ENCODE data around the gene NKD1.

The NKD1 gene

DNA sequence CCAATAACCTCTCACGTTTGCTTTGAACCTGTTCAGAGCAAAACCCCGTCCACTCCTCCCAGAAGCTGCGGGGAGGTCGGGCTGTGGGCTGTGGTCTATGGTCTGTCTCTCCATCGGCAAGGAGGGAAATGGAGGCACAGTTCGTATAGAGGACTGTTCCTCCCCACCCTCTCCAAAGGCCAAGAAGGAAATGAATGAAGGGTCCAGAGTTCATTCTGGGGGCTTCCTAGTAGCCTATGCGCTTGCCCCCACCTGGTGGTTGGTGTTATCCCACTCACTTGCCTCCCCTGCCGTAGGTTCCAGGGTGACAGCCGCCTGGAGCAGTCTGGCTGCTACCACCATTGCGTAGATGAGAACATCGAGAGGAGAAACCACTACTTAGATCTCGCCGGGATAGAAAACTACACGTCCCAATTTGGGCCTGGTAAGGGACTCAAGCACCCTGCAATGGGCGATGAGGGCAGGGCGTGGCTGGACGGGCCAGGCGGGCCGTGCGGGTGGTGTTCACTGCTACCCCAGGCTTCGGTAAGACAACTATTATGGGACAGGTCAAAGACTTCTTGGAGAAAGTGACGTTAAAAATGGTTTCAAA is 83.9 kb downstream of the NKD1 start:
- no peak for DNase-seq

DNA sequence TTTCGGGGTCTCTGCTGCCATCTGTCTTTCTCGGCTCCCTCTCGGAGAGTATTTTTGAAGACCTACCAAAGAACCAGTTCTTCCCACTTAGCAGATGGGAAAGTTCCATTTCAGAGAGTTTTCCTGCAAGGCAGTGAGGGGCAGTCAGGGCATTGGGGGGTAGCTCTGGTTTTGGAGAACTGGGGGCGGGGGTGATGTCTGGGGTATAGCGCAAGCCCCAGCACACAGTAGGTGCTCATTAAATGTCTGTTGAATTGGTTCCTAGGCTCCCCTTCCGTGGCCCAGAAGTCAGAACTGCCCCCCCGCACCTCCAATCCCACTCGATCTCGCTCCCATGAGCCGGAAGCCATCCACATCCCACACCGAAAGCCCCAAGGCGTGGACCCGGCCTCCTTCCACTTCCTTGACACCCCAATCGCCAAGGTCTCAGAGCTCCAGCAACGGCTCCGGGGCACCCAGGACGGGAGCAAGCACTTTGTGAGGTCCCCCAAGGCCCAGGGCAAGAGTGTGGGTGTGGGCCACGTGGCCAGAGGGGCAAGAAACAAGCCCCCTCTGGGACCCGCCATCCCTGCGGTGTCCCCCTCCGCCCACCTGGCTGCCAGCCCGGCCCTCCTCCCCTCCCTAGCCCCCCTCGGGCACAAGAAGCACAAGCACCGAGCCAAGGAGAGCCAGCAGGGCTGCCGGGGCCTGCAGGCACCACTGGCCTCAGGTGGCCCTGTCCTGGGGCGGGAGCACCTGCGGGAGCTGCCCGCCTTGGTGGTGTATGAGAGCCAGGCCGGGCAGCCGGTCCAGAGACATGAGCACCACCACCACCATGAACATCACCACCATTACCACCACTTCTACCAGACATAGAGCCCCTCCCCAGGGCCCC is 85.0 kb downstream of the NKD1 start:
- DNase-seq, result no peak

DNA sequence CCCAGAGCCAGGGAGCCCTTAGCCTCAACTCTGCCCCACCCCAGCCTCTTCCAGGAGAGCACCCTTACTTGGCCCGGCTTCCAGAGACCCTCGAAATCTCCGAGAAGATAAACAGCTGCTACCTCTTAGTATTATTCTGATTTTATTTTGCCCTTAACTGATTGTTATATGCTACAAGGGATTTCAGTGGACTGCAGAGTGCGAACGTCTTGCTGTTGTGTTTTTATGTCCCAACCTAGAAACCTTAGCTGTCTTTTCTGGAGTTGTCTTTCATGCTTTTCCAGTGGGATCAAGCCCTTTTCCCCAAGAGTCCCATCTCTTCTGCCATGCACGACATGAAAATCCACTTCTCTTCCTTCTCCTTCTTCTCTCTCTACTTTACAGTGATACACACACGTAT is 85.9 kb downstream of the NKD1 start:
- no peak for DNase-seq

DNA sequence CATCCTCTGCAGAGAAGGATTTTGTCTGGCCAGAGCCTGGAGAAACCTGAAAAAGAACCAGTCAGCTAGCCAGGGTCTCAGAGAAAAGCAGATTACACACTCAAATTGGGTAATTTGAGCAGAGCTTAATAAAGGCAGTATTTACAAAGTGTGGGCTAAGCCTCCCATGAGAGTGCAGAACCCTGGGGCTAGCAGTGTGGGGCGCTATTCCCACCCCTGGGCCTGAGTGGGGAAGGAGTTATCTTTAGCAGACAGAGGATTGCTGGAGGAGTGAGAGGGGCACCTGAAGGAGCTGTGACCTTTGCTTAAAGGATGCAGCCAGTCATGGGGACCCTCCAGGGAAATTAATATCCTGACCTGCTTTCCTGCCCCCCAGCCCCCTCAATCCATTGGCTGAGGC is 86.8 kb downstream of the NKD1 start:
- no peak for DNase-seq

DNA sequence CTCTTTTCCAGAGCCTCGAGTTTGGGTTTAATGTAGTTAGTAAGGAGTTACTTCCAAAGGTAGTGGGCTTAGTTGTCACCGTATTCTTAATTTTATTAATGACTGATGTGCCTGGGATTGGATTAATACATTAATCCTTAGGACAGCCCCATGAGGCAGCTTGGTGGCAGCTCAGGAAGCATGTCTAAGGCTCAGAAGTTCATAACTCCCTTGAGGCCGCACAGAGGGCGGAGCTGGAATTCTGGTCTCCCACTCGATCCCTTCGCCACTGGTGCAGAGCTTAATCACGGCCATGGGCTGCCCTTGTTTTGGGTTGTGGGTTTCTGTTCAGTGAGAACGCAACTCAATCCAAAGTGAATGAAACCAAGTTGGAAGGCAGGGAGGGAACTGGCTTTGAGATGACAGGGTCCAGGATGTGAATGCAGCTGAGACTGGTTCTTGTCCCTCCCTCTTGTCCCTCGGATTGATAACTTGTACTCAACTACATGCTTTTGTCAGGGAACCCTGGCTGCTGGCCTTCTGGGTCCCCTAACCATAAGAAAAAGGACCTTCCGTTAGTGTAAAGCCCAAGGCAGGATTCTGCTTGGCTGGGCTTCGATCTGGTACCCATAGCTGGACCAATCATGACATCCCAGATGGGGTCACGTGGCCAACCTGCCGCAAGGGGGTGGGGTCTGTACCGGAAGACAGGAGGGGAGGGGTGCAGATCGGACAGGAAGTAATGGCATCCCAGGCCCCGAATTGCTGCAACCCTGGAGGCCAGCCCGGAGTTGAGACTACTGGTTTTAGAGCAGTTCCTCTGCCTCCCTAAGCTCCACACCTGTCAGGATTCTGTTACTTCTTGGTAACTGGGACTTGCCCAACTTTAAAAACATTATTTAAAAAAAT is 87.6 kb downstream of the NKD1 start:
- no peak for DNase-seq

DNA sequence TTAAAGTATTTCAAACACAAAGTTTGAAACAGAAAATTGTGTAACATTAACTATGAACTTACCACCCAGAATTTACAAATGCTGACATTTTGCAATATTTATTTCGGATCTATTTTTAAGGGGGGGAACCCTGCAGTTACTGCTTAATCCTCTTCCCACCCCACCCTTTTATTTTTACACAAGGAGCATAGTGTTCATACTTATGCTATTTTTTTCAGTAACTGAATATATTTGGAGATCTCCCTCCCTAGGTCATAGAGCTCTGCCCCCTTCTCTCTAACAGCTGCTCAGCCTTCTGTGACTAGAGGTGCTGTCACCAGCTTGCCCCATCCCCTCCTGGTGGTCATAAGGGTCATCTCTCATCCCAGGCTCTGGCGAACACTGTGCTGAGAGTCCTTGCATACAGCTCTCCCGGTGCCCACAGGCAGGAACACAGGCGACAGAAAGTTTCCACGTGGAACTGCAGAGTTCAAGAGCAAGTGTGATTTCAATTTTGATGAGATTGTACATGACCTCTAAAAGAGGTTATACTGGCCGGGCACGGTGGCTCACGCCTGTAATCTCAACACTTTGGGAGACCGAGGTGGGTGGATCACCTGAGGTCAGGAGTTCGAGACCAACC is 88.7 kb downstream of the NKD1 start:
- no peak for DNase-seq

DNA sequence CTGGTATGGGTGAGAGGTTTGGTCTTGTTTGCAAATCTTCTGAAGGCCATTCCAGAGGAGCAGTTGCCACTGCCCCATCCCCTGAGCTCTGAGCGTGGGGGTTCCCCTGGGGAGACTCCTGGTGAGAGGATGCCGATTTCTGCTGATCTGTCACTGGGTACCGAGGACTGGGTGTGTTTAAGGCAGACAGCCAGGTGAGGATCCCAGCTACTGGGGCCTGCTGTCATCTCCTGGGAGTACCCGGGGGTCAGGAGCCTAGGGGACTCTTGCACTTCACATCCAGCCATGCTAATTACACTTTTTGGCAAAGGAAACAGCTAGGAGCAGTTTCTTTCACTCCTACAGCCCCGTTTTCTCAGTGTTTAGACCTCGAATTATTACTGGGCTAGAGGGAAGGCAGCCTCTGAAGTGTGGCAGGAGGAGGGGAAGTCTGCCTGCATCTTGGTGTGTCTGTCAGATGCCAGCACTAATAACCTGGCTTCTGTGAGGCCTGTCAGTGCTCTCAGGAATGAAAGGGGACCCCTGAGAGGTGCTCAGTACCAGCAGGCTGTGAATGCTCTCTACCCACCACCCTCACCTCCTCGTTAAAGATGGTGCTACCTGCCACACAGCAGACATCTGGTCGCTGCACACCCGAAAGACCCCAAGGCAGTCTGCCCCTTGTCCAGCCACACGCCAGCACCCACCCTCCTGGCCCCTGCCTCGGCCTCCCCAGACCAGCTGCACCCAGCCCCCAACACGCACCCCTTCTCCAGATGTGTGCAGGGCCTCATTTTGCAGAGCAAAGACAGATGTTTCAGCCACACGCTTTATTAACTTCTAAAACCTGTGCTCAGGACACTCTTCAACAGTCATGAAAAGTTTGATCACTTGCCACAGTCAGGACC is 89.8 kb downstream of the NKD1 start:
- DNase-seq, result no peak

DNA sequence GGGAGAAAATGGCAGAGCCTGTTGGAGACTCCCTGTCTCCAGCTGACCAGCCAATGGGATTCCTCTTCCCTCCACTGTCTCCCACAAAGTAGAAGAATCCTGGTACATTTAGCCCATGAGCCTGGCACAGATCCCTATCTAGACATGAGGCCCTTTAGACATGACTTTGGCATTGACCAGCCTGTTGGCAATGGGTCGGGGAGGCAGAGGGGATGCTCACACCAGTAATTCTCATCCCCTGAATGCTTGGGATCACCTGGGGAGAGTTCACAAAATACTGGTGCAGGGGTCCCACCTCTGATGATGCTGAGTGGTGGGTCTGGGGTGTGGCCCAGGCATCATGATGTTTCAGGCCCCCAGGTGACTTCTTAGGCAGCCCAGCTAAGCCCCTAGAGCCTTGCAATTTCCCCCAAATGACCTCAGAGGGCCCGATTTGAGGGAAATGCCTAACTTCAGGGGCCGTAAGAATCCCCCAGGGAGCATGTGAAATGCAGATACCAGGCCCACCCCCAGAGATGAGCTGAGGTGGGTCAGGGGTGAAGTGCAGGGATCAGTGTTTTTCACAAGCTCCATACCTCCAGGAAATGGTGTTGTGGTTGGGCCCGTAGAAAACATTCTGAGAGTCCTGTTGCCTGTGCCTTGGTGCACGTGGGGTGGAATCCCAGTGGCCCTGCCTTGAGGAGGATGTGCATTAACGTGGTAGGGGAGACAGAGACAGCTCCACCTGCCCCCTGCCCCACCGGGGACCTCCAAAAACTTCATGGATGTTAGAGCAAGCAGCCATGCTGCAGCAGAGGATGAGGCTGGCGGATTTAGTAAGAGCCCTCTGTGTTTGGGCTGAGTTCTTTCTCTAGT is 90.8 kb downstream of the NKD1 start:
- no peak for DNase-seq

DNA sequence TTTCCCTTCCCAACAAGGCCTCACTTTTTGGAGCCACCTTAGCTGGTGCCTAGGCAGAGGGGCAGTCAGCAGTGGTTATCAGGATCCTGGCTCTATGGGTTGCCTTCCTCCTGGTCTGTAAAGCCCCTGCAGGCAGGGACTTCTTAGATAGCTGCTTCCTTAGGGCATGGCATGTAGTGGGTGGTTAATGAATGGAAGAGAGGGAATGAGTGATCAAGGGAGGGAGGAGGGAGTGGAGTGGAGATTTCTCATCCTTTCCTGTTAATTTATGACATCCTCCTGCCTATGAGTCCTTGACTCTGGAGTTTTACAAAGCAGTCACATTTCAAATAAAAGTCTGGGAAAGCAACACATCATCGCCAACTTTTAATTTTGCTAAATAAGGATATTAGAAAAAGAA is 92.2 kb downstream of the NKD1 start:
- no peak for DNase-seq

DNA sequence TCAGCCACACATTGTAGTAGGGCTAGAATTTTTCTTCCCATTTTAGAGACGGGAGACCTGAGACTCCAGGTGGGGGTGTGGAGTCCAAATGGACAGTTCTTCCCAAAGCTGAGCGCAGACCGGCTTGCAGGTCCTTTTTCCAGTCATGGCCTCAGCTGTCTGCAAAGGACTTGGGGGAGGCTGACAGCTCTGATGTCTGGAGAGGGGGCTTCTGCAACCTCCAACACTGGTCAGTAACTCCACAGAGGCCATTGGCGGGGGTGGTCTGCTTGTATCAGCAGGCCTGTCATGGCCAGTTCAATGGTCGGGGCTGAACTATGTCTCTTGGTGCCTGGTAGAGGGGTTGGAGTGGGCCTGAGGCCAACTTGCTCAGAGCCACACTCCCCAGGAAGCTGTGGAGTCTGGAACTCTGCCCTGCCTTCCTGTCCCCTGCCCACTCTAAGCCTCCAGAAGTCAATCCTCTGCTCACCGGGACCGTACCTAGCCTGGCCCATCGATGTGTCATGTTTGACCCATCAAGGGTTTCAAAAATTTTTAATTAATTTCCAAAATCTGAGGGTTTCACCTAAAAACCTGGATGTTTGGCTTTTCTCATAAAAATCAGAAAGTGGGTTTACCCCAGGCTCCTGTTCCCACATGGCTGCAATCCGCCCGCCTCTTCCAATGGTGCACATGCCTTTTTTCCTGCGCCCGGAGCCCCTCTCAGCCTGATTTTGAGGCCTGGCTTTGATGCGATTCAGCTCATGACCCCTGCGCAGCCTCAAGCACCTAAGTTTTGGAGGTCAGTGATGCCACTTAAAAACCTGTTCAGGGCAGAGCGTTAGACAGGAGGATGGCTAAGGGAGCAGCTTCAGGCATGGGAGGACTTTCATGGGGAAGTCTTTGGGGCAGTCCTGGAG is 93.0 kb downstream of the NKD1 start:
- no peak for DNase-seq

DNA sequence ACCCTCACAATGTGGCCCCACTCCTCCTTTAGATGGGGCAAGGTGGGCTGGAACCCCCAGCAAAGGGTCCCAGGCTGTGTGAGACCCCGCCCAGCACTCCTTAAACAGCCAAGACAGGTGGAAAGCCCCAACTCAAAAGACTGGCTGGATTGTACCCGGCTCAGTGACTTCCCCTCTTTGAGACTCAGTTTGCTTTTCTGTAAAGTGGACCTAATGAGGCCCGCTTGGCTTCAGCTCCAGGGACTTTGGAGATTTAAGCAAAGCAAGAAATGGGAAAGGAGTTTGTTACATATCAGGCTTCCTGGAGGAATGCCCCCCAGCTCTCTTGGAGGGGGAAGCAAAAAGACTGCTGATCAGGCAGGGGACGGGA is 93.6 kb downstream of the NKD1 start:
- no peak for DNase-seq

DNA sequence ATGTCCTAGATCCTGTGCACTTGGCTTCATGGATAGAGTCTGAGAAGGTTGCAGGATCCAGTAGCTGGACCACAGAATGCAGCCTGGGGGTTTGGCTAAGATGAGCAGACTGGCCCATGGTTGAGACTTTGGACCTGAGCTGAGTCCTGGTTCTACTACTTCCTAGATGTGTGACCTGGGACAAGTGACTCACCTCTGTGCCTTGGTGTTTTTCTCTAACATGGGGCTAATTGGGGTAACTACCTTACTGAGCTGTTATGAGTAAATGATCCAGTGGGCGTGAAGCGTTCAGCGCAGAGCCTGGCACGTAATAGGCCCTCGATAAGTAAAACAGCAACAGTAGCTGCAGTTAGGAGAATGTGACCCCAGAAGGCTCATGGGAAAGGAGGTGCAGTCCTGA is 94.2 kb downstream of the NKD1 start:
- DNase-seq, result no peak

DNA sequence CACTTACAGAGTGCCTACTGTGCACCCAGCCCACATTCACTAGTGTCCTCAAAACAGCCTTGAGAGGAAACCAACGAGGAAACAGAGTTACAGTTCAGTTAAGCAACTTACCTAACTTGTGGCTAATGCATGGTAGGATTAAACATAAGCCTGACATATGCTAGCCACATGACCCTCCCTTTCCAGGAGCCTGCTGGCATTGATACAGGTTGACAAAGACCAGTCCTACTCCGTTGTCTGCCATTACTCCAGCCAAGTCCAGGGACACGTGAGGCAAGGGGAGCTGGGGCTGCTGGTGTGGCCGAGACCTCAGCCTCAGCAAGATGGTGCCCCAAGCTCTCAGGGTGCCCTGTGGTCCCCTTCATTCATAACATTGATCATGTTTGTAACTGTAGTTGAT is 95.0 kb downstream of the NKD1 start:
- no peak for DNase-seq

DNA sequence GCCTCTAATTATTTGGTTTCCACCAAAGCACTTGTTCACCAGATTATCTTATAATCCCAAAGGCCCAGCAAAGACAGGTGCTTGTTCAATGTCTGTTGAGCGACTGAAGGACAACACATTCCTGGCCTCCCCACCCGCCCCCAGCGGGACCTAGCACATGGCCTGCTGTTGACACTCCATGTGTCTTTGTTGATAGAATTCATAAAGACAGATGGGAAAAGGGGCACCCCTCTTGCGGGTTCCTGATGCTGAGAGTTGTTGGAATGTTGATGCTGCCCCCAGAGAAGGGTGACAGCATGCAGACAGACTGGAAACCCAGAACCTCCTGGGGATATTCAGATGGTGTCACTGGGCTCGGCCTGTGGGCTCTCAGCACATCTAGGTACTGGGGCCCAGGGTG is 96.0 kb downstream of the NKD1 start:
- DNase-seq, result no peak

DNA sequence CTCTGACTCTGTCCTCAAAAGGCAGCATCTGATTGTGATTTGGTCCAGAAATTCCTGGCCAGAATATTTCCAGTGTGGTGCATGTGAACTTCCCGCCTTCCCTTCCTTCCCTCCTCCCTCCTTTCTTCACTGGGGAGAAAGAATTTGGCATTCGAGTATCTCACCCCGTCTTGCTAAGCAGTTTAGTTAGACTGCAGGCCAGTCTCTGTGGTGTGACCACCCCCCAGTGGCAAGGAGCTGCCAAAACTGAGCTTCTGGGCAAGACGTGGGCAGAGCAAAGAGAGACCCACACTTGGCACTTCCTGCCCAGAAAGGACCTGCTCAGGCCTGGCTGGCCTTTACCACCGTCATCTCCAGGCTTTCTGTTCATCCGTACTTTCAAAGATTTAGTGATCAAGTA is 96.5 kb downstream of the NKD1 start:
- DNase-seq, result peak; percentile 8 to 17

DNA sequence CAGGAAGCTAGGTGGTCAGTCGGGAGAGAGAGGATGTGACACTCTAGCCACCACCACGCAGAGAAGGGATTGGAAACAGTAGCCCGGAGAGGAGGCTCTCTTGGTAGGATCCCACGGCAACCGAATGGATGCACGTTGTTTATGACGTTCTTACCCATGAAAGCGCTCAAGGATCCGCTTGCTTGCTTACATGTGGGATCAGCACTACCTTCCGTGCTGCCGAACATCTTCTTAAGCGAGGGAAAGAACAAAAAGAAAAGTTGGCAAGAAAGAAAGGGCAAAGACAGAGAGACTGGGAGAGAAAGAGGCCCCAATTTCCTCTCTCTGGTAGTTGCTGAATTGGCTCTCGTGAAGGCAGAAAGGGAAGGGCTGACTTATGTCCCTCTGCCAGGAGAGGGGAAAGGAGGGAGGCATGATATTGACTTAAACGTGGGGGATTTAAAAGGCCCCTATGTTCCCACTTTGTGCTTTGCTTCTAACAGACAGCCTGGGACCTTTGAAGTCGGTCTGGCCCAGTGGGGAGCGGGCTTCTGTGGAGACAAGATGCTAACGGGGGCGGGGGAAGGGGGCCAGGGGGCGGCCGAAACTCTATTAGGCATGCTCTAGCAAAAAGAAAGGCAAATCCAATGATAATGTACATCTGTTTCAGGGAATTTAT is 97.5 kb downstream of the NKD1 start:
- DNase-seq, result no peak

DNA sequence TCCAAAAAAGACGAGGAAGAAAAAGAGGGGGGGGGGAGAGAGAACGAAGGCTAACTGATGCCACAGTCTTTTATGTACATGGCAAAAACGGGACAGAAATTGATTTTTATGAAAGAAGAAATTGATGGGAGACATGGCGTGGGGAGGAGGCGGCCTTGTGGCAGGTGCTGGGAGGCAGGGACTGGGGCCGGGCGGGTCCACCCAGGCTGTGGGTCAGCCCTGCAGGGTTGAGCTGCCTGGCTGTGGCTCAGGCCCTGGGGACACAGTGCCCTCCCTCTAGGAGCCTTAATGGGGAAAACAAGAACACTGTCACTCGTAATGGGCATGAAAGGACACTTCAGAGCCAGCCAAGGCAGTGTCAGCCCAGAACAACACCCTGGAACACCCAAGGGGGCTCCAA is 98.1 kb downstream of the NKD1 start:
- DNase-seq, result no peak

DNA sequence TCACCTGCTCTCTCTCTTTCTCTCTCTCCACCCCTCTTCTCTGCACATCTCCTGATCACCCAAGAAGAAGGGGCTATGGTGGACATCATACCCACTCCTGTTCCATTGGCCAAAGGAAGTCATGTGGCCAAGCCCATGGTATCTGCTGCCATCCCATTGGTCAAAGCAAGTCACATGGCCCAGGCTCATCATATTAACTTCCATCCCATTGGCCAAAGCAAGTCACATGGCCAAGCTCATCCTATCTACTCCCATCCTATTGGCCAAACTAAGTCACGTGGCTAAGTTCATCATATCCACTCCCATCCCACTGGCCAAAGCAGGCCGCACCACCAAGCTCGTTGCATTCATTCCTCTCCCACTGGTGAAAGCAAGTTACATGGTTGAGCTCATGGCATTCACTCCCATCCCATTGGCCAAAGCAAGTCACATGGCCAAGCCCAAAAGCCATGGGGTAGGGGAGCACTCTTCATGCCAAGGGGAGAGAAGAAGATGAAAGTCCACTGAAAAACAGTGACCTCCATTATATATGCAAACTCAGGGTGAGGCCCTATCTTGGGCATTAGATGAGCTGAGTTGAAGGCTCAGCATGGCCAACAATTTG is 103.7 kb downstream of the NKD1 start:
- no peak for DNase-seq

DNA sequence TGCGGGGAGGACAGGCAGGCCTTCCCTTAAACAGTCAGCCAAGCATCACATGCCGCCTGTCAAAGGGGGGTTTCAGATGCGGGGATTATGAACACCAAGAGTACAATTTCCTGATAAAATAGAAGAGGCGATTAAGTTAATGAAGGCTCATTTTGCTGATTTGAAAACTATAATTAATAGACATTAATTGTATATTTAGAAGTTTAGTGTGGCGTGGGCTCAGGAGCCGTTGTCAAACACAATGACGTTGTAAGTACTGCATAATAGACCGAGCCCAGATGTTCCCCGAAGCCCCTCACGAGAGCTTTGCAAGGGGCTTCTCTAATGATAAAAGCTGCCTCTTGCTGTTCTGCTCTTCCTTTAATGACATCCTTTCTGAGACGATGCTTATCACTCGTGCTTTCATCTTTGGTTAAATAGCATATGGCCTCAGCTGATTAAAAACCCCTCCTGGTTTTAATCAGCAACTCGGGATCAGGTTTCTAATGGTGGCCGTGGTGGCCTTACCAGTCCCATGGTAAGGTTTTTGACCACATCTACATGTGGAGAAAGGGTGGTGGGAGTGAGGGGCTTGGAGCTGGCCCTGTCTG is 104.7 kb downstream of the NKD1 start:
- DNase-seq, result no peak

All from Kasumi-1 (cell line).